Measurements from ENCODE around the gene NR2F2. TPM values are rescaled to one million over a fixed set of nuclear protein-coding genes. Genes with fewer than 3 reads are reported as not detected.

Gene NR2F2
- total and polyA plus RNA-seq, 2 donors (not counting 1 experiment from before 2014, with no cell fraction given): not detected

- DNase-seq (no peak), ATAC-seq (ENCODE audit: low read depth) (no peak)
- Histone ChIP-seq H3K9ac (ENCODE audit: low read length) (no peak overlapping the region), H3K79me2 (ENCODE audit: control insufficient read depth, insufficient read depth, low read length) (no peaks in the 10 kb centered on the region), H3K27ac (ENCODE audit: low read length in 2 of 2) (no peak overlapping the region), H3K27me3 (replicated peaks in 1 of 4; ENCODE audit: control extremely low read depth in 1 of 4, control insufficient read depth in 3 of 4, insufficient read depth in 4 of 4, low read length in 3 of 4) (peaks cover 0 to 88% (median 42%) of the 10 kb centered on the region in 4 experiments), H3K4me1 (ENCODE audit: control insufficient read depth in 2 of 2, insufficient read depth in 2 of 2, low read length in 2 of 2) (peaks cover 9 to 10% of the 10 kb centered on the region in 2 donors), H4K20me1 (ENCODE audit: control insufficient read depth, insufficient read depth, low read length, poor library complexity, severe bottlenecking) (no peaks in the 10 kb centered on the region), H3K9me3 (ENCODE audit: control extremely low read depth in 1 of 3, control insufficient read depth in 2 of 3, insufficient read depth in 1 of 3, low read length in 2 of 3) (peaks cover 0 to 58% (median 0%) of the 10 kb centered on the region in 3 donors), H2AFZ (ENCODE audit: insufficient read depth, low read depth, low read length, poor library complexity, severe bottlenecking) (no peak overlapping the region), H3K36me3 (replicated peaks in 1 of 2; ENCODE audit: control extremely low read depth in 1 of 2, control insufficient read depth in 1 of 2, extremely low read depth in 1 of 2, insufficient read depth in 2 of 2, low read length in 1 of 2) (no peaks in the 10 kb centered on the region), H3K4me2 (replicated peaks; ENCODE audit: low read depth, low read length, poor library complexity, severe bottlenecking) (no peak overlapping the region), H3K4me3 (ENCODE audit: control extremely low read depth in 1 of 5, extremely low read depth in 1 of 5, insufficient read depth in 1 of 5, low read depth in 2 of 5, low read length in 4 of 5) (no peak overlapping the region)
- POLR2A ChIA-PET: no interaction called here
- CTCF ChIA-PET: interaction anchor here (0.7 kb wide), 1 partner anchor 14 kb away, joined by 3 read pairs; no protein-coding TSS in a partner anchor
- Mint-ChIP-seq H3K4me1 (peaks cover 10% of the 10 kb centered on the region), H3K4me3 (no peak overlapping the region), H3K27ac (no peak overlapping the region), H3K9me3 (ENCODE audit: insufficient read depth) (no peaks in the 10 kb centered on the region), H3K27me3 (peaks cover 70% of the 10 kb centered on the region)
- no CpG with 5 or more reads among the region's 21 CpGs for WGBS (ENCODE audit: insufficient coverage)
- no peak for TF ChIP-seq EZH2 (IDR thresholded peaks at IDR 0.05; ENCODE audit: borderline replicate concordance, insufficient read depth, low read depth, low read length, poor library complexity, severe bottlenecking)
- TF ChIP-seq, protein P1, sequence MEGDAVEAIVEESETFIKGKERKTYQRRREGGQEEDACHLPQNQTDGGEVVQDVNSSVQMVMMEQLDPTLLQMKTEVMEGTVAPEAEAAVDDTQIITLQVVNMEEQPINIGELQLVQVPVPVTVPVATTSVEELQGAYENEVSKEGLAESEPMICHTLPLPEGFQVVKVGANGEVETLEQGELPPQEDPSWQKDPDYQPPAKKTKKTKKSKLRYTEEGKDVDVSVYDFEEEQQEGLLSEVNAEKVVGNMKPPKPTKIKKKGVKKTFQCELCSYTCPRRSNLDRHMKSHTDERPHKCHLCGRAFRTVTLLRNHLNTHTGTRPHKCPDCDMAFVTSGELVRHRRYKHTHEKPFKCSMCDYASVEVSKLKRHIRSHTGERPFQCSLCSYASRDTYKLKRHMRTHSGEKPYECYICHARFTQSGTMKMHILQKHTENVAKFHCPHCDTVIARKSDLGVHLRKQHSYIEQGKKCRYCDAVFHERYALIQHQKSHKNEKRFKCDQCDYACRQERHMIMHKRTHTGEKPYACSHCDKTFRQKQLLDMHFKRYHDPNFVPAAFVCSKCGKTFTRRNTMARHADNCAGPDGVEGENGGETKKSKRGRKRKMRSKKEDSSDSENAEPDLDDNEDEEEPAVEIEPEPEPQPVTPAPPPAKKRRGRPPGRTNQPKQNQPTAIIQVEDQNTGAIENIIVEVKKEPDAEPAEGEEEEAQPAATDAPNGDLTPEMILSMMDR (IDR thresholded peaks at IDR 0.05): no peak
- intact Hi-C loops (cut with micrococcal nuclease): no loop called here
Observed at GRCh38 chr15:96362011-96362754, 31.7 kb downstream of the NR2F2 start.
